ENCODE data around the gene BRI3BP. TPM values are rescaled to one million over a fixed set of nuclear protein-coding genes. Genes with fewer than 3 reads are reported as not detected.

BRI3BP gene
- total RNA-seq, 2 donors from 2014 or later: 3.4 to 8.6 TPM

DNA sequence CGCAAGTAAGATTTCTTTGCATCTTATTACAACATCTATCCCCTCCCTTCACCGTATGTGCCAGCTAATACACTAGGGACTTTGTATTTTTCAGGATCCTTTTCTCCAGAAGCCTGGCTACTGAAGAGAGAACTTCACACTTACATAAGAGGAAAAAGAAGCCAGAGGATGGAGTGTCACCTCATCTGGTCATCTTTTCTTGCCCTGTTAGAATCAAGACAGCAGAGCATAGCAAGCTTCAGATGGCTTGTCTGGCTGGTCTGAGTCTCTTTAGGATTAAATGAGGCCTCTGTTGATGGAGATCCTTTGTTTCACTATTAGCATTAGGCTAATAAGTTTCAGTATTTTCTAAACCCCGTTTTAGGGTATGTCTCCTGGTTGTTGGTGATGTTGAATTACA is 57.4 kb downstream of the BRI3BP start:
- Histone ChIP-seq H3K27ac (no peak overlapping the region), H3K9me3 (no peaks in the 10 kb centered on the region), H3K4me3 (no peak overlapping the region), H3K36me3 (no peaks in the 10 kb centered on the region), H3K27me3 (replicated peaks; ENCODE audit: insufficient read depth) (no peaks in the 10 kb centered on the region), H3K4me1 (replicated peaks) (no peaks in the 10 kb centered on the region)
- intact Hi-C loops (cut with DNase I): no loop called here
- WGBS: 68% methylated on average over 3 of the region's 3 CpGs
- TF ChIP-seq, protein P1, sequence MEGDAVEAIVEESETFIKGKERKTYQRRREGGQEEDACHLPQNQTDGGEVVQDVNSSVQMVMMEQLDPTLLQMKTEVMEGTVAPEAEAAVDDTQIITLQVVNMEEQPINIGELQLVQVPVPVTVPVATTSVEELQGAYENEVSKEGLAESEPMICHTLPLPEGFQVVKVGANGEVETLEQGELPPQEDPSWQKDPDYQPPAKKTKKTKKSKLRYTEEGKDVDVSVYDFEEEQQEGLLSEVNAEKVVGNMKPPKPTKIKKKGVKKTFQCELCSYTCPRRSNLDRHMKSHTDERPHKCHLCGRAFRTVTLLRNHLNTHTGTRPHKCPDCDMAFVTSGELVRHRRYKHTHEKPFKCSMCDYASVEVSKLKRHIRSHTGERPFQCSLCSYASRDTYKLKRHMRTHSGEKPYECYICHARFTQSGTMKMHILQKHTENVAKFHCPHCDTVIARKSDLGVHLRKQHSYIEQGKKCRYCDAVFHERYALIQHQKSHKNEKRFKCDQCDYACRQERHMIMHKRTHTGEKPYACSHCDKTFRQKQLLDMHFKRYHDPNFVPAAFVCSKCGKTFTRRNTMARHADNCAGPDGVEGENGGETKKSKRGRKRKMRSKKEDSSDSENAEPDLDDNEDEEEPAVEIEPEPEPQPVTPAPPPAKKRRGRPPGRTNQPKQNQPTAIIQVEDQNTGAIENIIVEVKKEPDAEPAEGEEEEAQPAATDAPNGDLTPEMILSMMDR (IDR thresholded peaks at IDR 0.05): no peak
- TF ChIP-seq POLR2AphosphoS5 (IDR thresholded peaks at IDR 0.05) (no peak), POLR2A (IDR thresholded peaks at IDR 0.05) (no peak)
- DNase-seq (ENCODE audit: low spot score): no peak

DNA sequence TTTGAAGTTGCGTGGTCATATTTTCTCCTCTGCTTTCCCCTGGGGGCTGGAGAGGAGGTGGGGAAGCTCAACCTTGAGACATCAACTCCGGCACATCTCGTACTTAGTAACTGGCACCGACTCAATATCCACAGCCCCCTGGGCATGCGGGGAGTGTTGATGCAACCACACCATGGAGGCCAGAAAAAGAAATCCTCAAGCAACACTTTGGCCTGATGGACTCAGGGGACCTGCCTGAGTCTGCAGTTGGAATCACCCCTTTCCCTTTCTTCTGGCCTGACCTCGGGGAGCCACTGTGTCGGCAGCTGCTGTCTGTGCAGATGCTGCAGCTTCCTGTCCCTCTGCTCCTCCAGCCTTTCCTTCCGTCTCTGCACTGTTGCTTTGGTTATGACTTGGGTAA is 60.4 kb downstream of the BRI3BP start:
- no peaks in the 10 kb centered on the region for H3K27me3 ChIP-seq (replicated peaks; ENCODE audit: insufficient read depth)
- intact Hi-C loops (cut with DNase I): no loop called here
- no peak overlapping the region for H3K4me3 ChIP-seq
- no peaks in the 10 kb centered on the region for H3K36me3 ChIP-seq
- no peak for TF ChIP-seq POLR2AphosphoS5 (IDR thresholded peaks at IDR 0.05)
- TF ChIP-seq POLR2A (IDR thresholded peaks at IDR 0.05): no peak
- TF ChIP-seq, protein P1 (IDR thresholded peaks at IDR 0.05): no peak
- WGBS: 64% methylated on average over 8 of the region's 8 CpGs
- no peaks in the 10 kb centered on the region for H3K4me1 ChIP-seq (replicated peaks)
- no peak for DNase-seq (ENCODE audit: low spot score)
- H3K9me3 ChIP-seq: no peaks in the 10 kb centered on the region
- H3K27ac ChIP-seq: no peak overlapping the region

DNA sequence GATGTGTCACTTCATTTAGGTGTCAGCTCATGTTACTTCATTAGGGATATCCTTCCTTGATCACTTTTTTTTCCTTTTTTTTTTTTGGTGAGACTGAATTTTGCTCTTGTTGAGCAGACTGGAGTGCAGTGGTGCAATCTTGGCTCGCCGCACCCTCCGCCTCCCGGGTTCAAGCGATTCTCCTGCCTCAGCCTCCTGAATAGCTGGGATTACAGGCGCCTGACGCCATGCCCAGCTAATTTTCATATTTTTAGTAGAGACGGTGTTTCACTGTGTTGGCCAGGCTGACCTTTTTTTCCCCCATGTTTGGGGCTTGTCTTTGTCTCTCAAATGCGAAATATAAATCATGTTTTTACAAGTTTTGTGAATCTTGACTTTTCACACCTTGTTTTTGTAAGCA is 62.1 kb downstream of the BRI3BP start:
- H3K9me3 ChIP-seq: no peaks in the 10 kb centered on the region
- TF ChIP-seq POLR2A (IDR thresholded peaks at IDR 0.05) (no peak), POLR2AphosphoS5 (IDR thresholded peaks at IDR 0.05) (no peak)
- TF ChIP-seq, protein P1 (IDR thresholded peaks at IDR 0.05): no peak
- H3K27me3 ChIP-seq (replicated peaks; ENCODE audit: insufficient read depth): no peaks in the 10 kb centered on the region
- intact Hi-C loops (cut with DNase I): no loop called here
- no peak overlapping the region for H3K27ac ChIP-seq
- H3K4me1 ChIP-seq (replicated peaks): no peaks in the 10 kb centered on the region
- no peak for DNase-seq (ENCODE audit: low spot score)
- H3K4me3 ChIP-seq: no peak overlapping the region
- WGBS: 91% methylated on average over 9 of the region's 9 CpGs
- no peaks in the 10 kb centered on the region for H3K36me3 ChIP-seq

DNA sequence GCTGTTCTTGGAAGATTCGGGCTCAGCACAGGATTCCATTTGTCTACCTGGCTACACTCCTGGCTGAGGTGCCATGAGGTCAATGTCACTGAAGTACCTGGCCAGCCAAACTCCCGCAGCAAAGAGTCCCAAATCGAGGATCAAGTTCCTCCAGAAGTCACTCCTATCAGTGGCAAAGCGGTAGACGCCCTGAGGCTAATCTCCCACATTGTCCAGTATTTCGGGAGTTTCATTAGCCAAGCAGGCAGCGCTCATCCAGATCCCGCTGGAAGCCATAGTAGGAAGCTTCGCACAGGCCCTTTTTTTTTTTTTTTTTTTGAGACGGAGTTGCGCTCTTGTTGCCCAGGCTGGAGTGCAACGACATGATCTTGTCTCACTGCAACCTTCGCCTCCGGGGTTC is 62.9 kb downstream of the BRI3BP start:
- intact Hi-C loops (cut with DNase I): no loop called here
- H3K9me3 ChIP-seq: no peaks in the 10 kb centered on the region
- no peaks in the 10 kb centered on the region for H3K27me3 ChIP-seq (replicated peaks; ENCODE audit: insufficient read depth)
- no peaks in the 10 kb centered on the region for H3K4me1 ChIP-seq (replicated peaks)
- 87% methylated on average over 14 of the region's 14 CpGs for WGBS
- DNase-seq (ENCODE audit: low spot score): no peak
- no peaks in the 10 kb centered on the region for H3K36me3 ChIP-seq
- H3K4me3 ChIP-seq: no peak overlapping the region
- TF ChIP-seq, protein P1 (IDR thresholded peaks at IDR 0.05): no peak
- no peak overlapping the region for H3K27ac ChIP-seq

DNA sequence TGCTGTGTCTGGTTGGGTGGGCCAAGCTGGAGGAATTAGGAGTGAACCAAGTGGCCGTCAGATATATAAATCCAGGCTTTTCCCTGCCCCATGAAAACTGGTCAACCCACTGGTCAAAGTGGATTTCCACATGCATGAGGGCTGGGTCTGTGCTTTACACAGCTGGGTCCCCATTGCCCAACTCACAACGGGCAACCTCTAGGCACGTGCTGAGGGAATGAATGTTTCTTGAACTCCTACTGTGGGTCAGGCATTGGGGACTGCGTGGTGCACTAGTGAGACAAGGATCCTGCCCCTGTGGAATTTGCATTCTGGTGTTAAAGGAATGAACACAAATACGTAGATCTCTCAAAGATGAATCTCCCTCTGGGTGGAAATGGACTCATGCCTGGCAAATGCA is 64.3 kb downstream of the BRI3BP start:
- TF ChIP-seq POLR2AphosphoS5 (IDR thresholded peaks at IDR 0.05) (no peak), POLR2A (IDR thresholded peaks at IDR 0.05) (no peak)
- TF ChIP-seq, protein P1 (IDR thresholded peaks at IDR 0.05): no peak
- no peaks in the 10 kb centered on the region for H3K36me3 ChIP-seq
- no peak overlapping the region for H3K4me3 ChIP-seq
- no peak overlapping the region for H3K27ac ChIP-seq
- 83% methylated on average over 5 of the region's 5 CpGs for WGBS
- H3K4me1 ChIP-seq (replicated peaks): no peaks in the 10 kb centered on the region
- H3K9me3 ChIP-seq: no peaks in the 10 kb centered on the region
- DNase-seq (ENCODE audit: low spot score): no peak
- H3K27me3 ChIP-seq (replicated peaks; ENCODE audit: insufficient read depth): no peaks in the 10 kb centered on the region
- intact Hi-C loops (cut with DNase I): no loop called here

Data from prostate gland (tissue), 2 donors.